PC-9 (cell line): Measurements from ENCODE around the gene PAX8. TPM values are rescaled to one million over a fixed set of nuclear protein-coding genes. Genes with fewer than 3 reads are reported as not detected.

ENCODE experiments used
- BruUV-seq: library from RNA; stranded (reverse); fragments of 400-500 nt; replicated peaks from 2 replicates; lab custom pipeline; 2021; lab: Mats Ljungman, UMichigan
- CTCF ChIA-PET: fragments of 300-600 bp; sonication (Branson Sonifier 250); formaldehyde crosslinking; loops from one replicate; lab custom pipeline; 2022; ENCODE audit warnings: antibody characterized with exemption; lab: Charles Lee
- POLR2A ChIA-PET: fragments of 300-600 bp; sonication (Branson Sonifier 250); formaldehyde crosslinking; loops from one replicate; lab custom pipeline; 2022; ENCODE audit warnings: antibody characterized with exemption; ENCODE audit not compliant: unreplicated experiment; lab: Charles Lee
- DNase-seq, 2 experiments: peaks; one replicate each; pipeline versions ENCODE4 v3.0.0 to v3.0.0-alpha.2; 2015 to 2022; ENCODE audit warnings: mixed read lengths in 1 of 2
- H2AFZ ChIP-seq: fragments of 200-600 bp; sonication (generic); 2 replicates; pipeline ENCODE4 v1.8.1; 2017; ENCODE audit warnings: antibody characterized with exemption
- H3F3A ChIP-seq: fragments of 200-600 bp; sonication (generic); 2 replicates; pipeline ENCODE4 v1.8.1; 2017; ENCODE audit warnings: antibody characterized with exemption, mild to moderate bottlenecking, low read depth; ENCODE audit not compliant: insufficient read depth
- H3K27ac ChIP-seq: fragments of 200-600 bp; sonication (generic); 2 replicates; pipeline ENCODE4 v1.6.1; 2016; ENCODE audit warnings: mixed run types
- H3K27me3 ChIP-seq: fragments of 200-600 bp; sonication (generic); 2 replicates; pipeline ENCODE4 v1.6.1; 2016; ENCODE audit warnings: low read depth, mixed run types; ENCODE audit not compliant: insufficient read depth
- H3K36me3 ChIP-seq: fragments of 200-600 bp; sonication (generic); 2 replicates; pipeline ENCODE4 v1.6.1; 2016; ENCODE audit warnings: low read depth, mixed run types
- H3K4me1 ChIP-seq: fragments of 200-600 bp; sonication (generic); replicated peaks from 2 replicates; pipeline ENCODE4 v1.6.1; 2016; ENCODE audit warnings: mixed run types; ENCODE audit not compliant: insufficient read depth
- H3K4me2 ChIP-seq: fragments of 200-600 bp; sonication (generic); 2 replicates; pipeline ENCODE4 v1.6.1; 2017; ENCODE audit warnings: mixed run types
- H3K4me3 ChIP-seq: fragments of 200-600 bp; sonication (generic); 2 replicates; pipeline ENCODE4 v1.6.1; 2016; ENCODE audit warnings: mixed run types
- H3K79me2 ChIP-seq: fragments of 200-600 bp; sonication (generic); 2 replicates; pipeline ENCODE4 v1.6.1; 2017; ENCODE audit warnings: low read depth, mixed run types
- H3K9me2 ChIP-seq: fragments of 200-600 bp; sonication (generic); 2 replicates; pipeline ENCODE4 v1.8.1; 2017; ENCODE audit warnings: mild to moderate bottlenecking; ENCODE audit not compliant: insufficient read depth
- H3K9me3 ChIP-seq: fragments of 200-600 bp; sonication (generic); 2 replicates; pipeline ENCODE4 v1.8.1; 2016; ENCODE audit warnings: low read depth; ENCODE audit not compliant: insufficient read depth
- H4K20me1 ChIP-seq: fragments of 200-600 bp; sonication (generic); 2 replicates; pipeline ENCODE4 v1.8.1; 2017; ENCODE audit not compliant: insufficient read depth
- EZH2 ChIP-seq: fragments of 200-600 bp; sonication (generic); IDR thresholded peaks from 2 replicates; pipeline ENCODE4 v1.8.0; 2017; ENCODE audit warnings: antibody characterized with exemption, low read depth
- intact Hi-C: fragments of 100-400 bp; cut with micrococcal nuclease; formaldehyde crosslinking; loops from one replicate; pipeline ENCODE4 v1.10.0; 2022; ENCODE audit not compliant: unreplicated experiment
- total RNA-seq: library from RNA; stranded (reverse); gene quantifications from 2 replicates; pipeline ENCODE4 v1.2.3, GENCODE V29; 2021
- TF ChIP-seq, protein P1 (sequence below): fragments of 200-600 bp; sonication (generic); conservative IDR thresholded peaks from 2 replicates; pipeline ENCODE4 v1.6.1; 2017; ENCODE audit warnings: mixed run types, antibody characterized with exemption, mild to moderate bottlenecking, moderate library complexity

The PAX8 gene
- total RNA-seq, 1 experiment from 2014 or later = 5.8 TPM

DNA sequence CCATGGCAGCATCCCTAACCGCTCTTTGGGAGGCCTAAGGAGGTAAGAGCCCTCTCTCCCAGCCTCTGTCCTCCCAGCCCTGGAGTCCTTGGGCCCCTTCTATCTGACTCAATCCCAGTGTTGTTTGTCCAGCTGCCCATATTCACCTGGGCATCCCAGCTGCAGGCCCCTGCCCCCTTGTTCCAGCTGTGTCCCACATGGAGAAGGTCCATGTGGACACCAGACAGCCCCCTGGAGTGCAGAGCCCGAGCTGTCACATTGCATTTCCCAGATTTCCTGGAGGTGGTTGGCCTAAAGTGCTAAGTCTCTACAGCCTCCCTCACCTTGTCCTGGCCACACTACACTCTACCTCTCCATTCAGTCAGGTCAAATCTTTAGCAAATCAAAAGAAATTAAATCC, 62.4 kb downstream of the PAX8 start:
- DNase-seq = no peak
- ChIA-PET CTCF (no interaction called here), POLR2A (no interaction called here)
- TF ChIP-seq EZH2 = no peak
- TF ChIP-seq, protein P1, sequence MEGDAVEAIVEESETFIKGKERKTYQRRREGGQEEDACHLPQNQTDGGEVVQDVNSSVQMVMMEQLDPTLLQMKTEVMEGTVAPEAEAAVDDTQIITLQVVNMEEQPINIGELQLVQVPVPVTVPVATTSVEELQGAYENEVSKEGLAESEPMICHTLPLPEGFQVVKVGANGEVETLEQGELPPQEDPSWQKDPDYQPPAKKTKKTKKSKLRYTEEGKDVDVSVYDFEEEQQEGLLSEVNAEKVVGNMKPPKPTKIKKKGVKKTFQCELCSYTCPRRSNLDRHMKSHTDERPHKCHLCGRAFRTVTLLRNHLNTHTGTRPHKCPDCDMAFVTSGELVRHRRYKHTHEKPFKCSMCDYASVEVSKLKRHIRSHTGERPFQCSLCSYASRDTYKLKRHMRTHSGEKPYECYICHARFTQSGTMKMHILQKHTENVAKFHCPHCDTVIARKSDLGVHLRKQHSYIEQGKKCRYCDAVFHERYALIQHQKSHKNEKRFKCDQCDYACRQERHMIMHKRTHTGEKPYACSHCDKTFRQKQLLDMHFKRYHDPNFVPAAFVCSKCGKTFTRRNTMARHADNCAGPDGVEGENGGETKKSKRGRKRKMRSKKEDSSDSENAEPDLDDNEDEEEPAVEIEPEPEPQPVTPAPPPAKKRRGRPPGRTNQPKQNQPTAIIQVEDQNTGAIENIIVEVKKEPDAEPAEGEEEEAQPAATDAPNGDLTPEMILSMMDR = no peak
- H3K4me3 ChIP-seq = no peak overlapping the region
- peaks cover 8% of the 10 kb centered on the region for H3K4me1 ChIP-seq
- H2AFZ ChIP-seq = no peak overlapping the region
- H3F3A ChIP-seq = 0 out of 2 replicates have a peak, but pooled peaks cover 8% of the 10 kb centered on the region
- no peaks in the 10 kb centered on the region for H3K9me2 ChIP-seq
- no peaks in the 10 kb centered on the region for H3K9me3 ChIP-seq
- no TSS peak for BruUV-seq
- H3K36me3 ChIP-seq = no peaks in the 10 kb centered on the region
- H3K4me2 ChIP-seq = no peak overlapping the region
- no peaks in the 10 kb centered on the region for H3K79me2 ChIP-seq
- H3K27me3 ChIP-seq = no peaks in the 10 kb centered on the region
- intact Hi-C loops = no loop called here
- H3K27ac ChIP-seq = no peak overlapping the region
- H4K20me1 ChIP-seq = no peaks in the 10 kb centered on the region

DNA sequence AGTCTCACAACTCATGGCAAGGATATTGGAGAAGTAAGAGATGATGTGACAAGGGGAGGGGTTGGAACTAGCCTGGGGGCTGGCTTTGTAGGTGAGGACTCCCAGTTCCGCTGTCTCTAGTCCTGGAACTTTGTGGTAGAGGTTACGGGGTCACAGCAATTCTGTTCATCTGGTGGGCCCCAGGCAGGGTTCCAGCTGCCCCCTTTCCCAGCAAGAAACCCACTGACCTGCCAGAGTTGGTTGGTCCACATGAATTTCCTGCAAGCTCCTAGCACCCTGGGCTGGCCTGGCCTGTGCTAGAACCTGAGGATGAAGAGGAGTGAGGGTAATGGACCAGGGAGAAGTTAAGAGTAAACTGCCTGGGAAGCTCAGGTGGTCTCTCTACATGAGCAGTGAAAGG, 63.7 kb downstream of the PAX8 start:
- Histone ChIP-seq H3K79me2 (no peaks in the 10 kb centered on the region), H3K9me3 (no peaks in the 10 kb centered on the region), H3F3A (0 out of 2 replicates have a peak, but pooled peaks cover 8% of the 10 kb centered on the region), H2AFZ (no peak overlapping the region), H4K20me1 (no peaks in the 10 kb centered on the region), H3K27ac (no peak overlapping the region), H3K27me3 (no peaks in the 10 kb centered on the region), H3K36me3 (no peaks in the 10 kb centered on the region), H3K4me3 (no peak overlapping the region), H3K4me2 (no peak overlapping the region), H3K9me2 (no peaks in the 10 kb centered on the region), H3K4me1 (peaks cover 20% of the 10 kb centered on the region)
- ChIA-PET CTCF (no interaction called here), POLR2A (no interaction called here)
- TF ChIP-seq, protein P1 = no peak
- TF ChIP-seq EZH2 = no peak
- no TSS peak for BruUV-seq
- DNase-seq = no peak
- intact Hi-C loops = no loop called here

DNA sequence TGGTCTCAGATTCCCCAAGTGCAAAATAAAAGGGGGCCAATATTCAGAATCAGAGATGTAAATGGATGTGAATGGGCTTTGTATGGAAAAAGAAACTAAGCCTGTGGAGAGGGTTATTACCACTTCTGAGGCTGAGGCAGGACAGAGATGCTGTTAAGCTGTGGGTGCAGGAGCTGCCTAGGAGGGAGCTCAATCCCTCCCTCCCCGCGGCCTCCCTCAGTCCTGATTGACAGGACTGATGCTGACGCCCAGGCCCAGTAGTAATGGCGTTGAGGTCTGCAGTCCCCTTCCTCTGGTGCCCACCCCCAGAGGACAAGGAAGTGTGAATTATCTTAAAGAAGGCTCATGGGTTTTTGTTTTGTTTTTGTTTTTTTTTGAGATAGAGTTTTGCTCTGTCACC, 64.6 kb downstream of the PAX8 start:
- Histone ChIP-seq H3K36me3 (no peaks in the 10 kb centered on the region), H3K9me2 (no peaks in the 10 kb centered on the region), H3K27ac (no peak overlapping the region), H3K27me3 (no peaks in the 10 kb centered on the region), H3K79me2 (no peaks in the 10 kb centered on the region), H4K20me1 (no peaks in the 10 kb centered on the region), H3K9me3 (no peaks in the 10 kb centered on the region), H2AFZ (no peak overlapping the region), H3K4me3 (no peak overlapping the region), H3F3A (0 out of 2 replicates have a peak, but pooled peaks cover 8% of the 10 kb centered on the region), H3K4me2 (no peak overlapping the region), H3K4me1 (peaks cover 20% of the 10 kb centered on the region)
- no peak for DNase-seq
- ChIA-PET POLR2A (no interaction called here), CTCF (no interaction called here)
- no TSS peak for BruUV-seq
- intact Hi-C loops = no loop called here
- TF ChIP-seq, protein P1 = no peak
- TF ChIP-seq EZH2 = no peak
